ENCODE data around the gene FCHSD2. TPM values are rescaled to one million over a fixed set of nuclear protein-coding genes. Genes with fewer than 3 reads are reported as not detected.
A peak's percentile ranks its signal among the peaks of the same experiment; 100 is the strongest.

Gene FCHSD2
- total and polyA plus RNA-seq, 10 donors = 30.2 to 129 (median 69.7) TPM

- H3K4me1 ChIP-seq = peaks cover 0 to 24% (median 10%) of the 10 kb centered on the region in 6 donors
- TF ChIP-seq POLR2A (IDR thresholded peaks at IDR 0.05) (no peak), CTCF (IDR thresholded peaks at IDR 0.05 in 8 of 11, conservative IDR thresholded peaks at IDR 0.05 in 3 of 11) (no peak), POLR2AphosphoS5 (IDR thresholded peaks at IDR 0.05) (no peak)
- 82 to 91% (median 83%) methylated on average over 7 of the region's 7 CpGs for WGBS, 5 donors
- H3K36me3 ChIP-seq = peaks cover 2 to 99% (median 78%) of the 10 kb centered on the region in 6 donors
- H3K27ac ChIP-seq = peak overlapping the region in 3 of 8 donors; percentile 12 to 14 (median 13)
- no peaks in the 10 kb centered on the region for H3K27me3 ChIP-seq (replicated peaks in 1 of 7)
- intact Hi-C loops (cut with DNase I; ENCODE audit: low total_unique reads) = no loop called here
- H3K9me3 ChIP-seq = no peaks in the 10 kb centered on the region
- no peak overlapping the region for H3K4me3 ChIP-seq
- no peak for DNase-seq
These were observed 300.7 kb downstream of the FCHSD2 start for GRCh38 chr11:72841397-72841796.

GRCh38 chr11:72840780-72841179 lies 301.3 kb downstream of the FCHSD2 start:
- H3K9me3 ChIP-seq = no peaks in the 10 kb centered on the region
- H3K4me1 ChIP-seq = peaks cover 5 to 31% (median 16%) of the 10 kb centered on the region in 6 donors
- peak in 1 of 3 donors; percentile 19 for TF ChIP-seq POLR2AphosphoS5 (IDR thresholded peaks at IDR 0.05)
- TF ChIP-seq CTCF (IDR thresholded peaks at IDR 0.05 in 8 of 11, conservative IDR thresholded peaks at IDR 0.05 in 3 of 11) = no peak
- no peak for TF ChIP-seq POLR2A (IDR thresholded peaks at IDR 0.05)
- intact Hi-C loops (cut with DNase I; ENCODE audit: low total_unique reads) = no loop called here
- H3K4me3 ChIP-seq = no peak overlapping the region
- DNase-seq = no peak
- H3K27me3 ChIP-seq (replicated peaks in 1 of 7) = no peaks in the 10 kb centered on the region
- H3K36me3 ChIP-seq = peaks cover 2 to 99% (median 76%) of the 10 kb centered on the region in 6 donors
- 92 to 96% (median 94%) methylated on average over 4 of the region's 4 CpGs for WGBS, 5 donors
- H3K27ac ChIP-seq = peak overlapping the region in 2 of 8 donors; percentile 5 to 14

DNA sequence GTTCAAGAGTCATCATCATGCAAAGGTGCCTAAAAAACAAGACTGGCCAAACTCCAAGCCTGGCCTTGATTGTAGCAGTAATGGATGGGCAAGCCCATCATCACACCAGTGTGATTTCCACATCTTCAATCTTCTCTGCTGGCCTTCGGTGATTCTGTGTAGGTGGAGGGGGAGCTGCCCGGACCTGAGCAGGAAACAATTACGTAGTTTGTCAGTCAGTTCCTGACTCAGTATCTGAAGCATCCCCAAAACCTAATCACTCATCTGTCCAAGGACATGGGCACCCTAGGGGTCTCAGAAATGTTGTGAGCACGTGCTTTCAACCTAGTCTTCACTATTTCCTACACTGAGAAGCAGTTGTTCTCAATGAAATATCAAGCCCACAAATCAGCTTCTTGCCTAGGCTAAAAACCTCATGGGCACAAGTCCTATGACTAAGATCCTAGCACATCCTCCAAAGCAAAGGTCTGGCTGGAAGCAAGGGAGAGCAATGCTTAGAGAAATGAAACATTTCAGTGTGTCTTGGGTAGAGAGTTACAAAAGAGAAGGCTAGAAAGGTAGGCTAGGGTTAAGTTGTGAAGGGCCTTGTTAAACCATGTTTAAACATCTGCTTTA lies 303.3 kb downstream of the FCHSD2 start:
- H3K27ac ChIP-seq = peak overlapping the region in 5 of 8 donors; percentile 20 to 88 (median 43)
- peak in 1 of 3 donors; percentile 4 for TF ChIP-seq POLR2AphosphoS5 (IDR thresholded peaks at IDR 0.05)
- no peak for TF ChIP-seq POLR2A (IDR thresholded peaks at IDR 0.05)
- no peak for TF ChIP-seq CTCF (IDR thresholded peaks at IDR 0.05 in 8 of 11, conservative IDR thresholded peaks at IDR 0.05 in 3 of 11)
- no peaks in the 10 kb centered on the region for H3K9me3 ChIP-seq
- peaks cover 2 to 99% (median 71%) of the 10 kb centered on the region in 6 donors for H3K36me3 ChIP-seq
- peaks cover 5 to 49% (median 32%) of the 10 kb centered on the region in 6 donors for H3K4me1 ChIP-seq
- no peaks in the 10 kb centered on the region for H3K27me3 ChIP-seq (replicated peaks in 1 of 7)
- no peak for DNase-seq
- intact Hi-C loops (cut with DNase I; ENCODE audit: low total_unique reads) = no loop called here
- WGBS, 5 donors = 52 to 74% (median 67%) methylated on average over 4 of the region's 4 CpGs
- no peak overlapping the region for H3K4me3 ChIP-seq

GRCh38 chr11:72836111-72836510 lies 306.0 kb downstream of the FCHSD2 start:
- no peak for DNase-seq
- no peaks in the 10 kb centered on the region for H3K27me3 ChIP-seq (replicated peaks in 1 of 7)

More at GRCh38 chr11:72836111-72836510, 306.0 kb downstream of the FCHSD2 start:
- Histone ChIP-seq H3K9me3 (no peaks in the 10 kb centered on the region), H3K4me3 (peak overlapping the region in 1 of 8 donors; percentile 34), H3K4me1 (peaks cover 10 to 75% (median 49%) of the 10 kb centered on the region in 6 donors), H3K27ac (peak overlapping the region in 7 of 8 donors; percentile 77 to 88 (median 83)), H3K36me3 (peaks cover 0 to 98% (median 47%) of the 10 kb centered on the region in 6 donors)
- no peak for TF ChIP-seq POLR2A (IDR thresholded peaks at IDR 0.05)
- no peak for TF ChIP-seq CTCF (IDR thresholded peaks at IDR 0.05 in 8 of 11, conservative IDR thresholded peaks at IDR 0.05 in 3 of 11)
- TF ChIP-seq POLR2AphosphoS5 (IDR thresholded peaks at IDR 0.05) = peak in 2 of 3 donors; percentile 51 to 58
- intact Hi-C loops (cut with DNase I; ENCODE audit: low total_unique reads) = no loop called here
- WGBS, 5 donors = 50 to 74% (median 57%) methylated on average over 4 of the region's 4 CpGs
